Body of pancreas (tissue), 4 donors: ENCODE results near the gene RUNX2. TPM values are rescaled to one million over a fixed set of nuclear protein-coding genes. Genes with fewer than 3 reads are reported as not detected.

ENCODE experiments used
- ATAC-seq: fragments of 150-250 bp; one replicate; pipeline ENCODE4 v1.9.1; 2016
- DNase-seq, 4 donors: peaks; one replicate each; pipeline ENCODE4 v3.0.0-alpha.2; 2019
- H3K27ac ChIP-seq, 4 donors: fragments of 200-600 bp; sonication (generic); 1 replicate in 3 of 4; 2 replicates in 1 of 4; pipeline versions ENCODE4 v1.5.1 to v1.6.1; 2016 to 2019; ENCODE audit warnings: mild to moderate bottlenecking in 1 of 4, mixed read lengths in 1 of 4, moderate library complexity in 1 of 4
- H3K27me3 ChIP-seq, 2 donors: fragments of 200-600 bp; sonication (generic); one replicate each; pipeline ENCODE4 v1.6.0; 2016; ENCODE audit warnings: mild to moderate bottlenecking in 1 of 2
- H3K36me3 ChIP-seq, 2 donors: fragments of 200-600 bp; sonication (generic); replicated peaks in 1 of 2; 2 replicates each; pipeline ENCODE4 v1.5.1; 2016; ENCODE audit warnings: low read depth in 2 of 2; ENCODE audit not compliant: insufficient read depth in 1 of 2
- H3K4me1 ChIP-seq: fragments of 200-600 bp; sonication (generic); one replicate; pipeline ENCODE4 v1.6.0; 2016
- H3K4me3 ChIP-seq, 2 donors: fragments of 200-600 bp; sonication (generic); 1 replicate in 1 of 2; 2 replicates in 1 of 2; pipeline ENCODE4 v1.5.1; 2016 to 2019
- H3K9me3 ChIP-seq, 3 donors: fragments of 200-600 bp; sonication (generic); 1 replicate in 2 of 3; 2 replicates in 1 of 3; pipeline ENCODE4 v1.5.1; 2016
- CTCF ChIP-seq, 7 experiments: fragments of 450-650 bp in 4 of 7; fragments of 200-600 bp in 3 of 7; sonication (generic) in 3 of 7; IDR thresholded peaks; one replicate each; pipeline ENCODE4 v1.5.1; 2016 to 2019; ENCODE audit warnings: antibody characterized with exemption in 7 of 7
- POLR2A ChIP-seq, 3 donors: fragments of 450-650 bp; IDR thresholded peaks; one replicate each; pipeline ENCODE4 v1.6.1; 2016; ENCODE audit warnings: antibody characterized with exemption in 3 of 3, mild to moderate bottlenecking in 2 of 3
- WGBS, 2 donors: methylation state at CpG; one replicate each; pipeline ENCODE4 v1.1.5; 2017; 5-methylcytosine and 5-hydroxymethylcytosine counted together
- intact Hi-C: fragments of 100-400 bp; cut with DNase I; formaldehyde crosslinking; loops from one replicate; pipeline ENCODE4 v1.15.1; 2023
- total RNA-seq, 2 donors: library from RNA; depleted of rRNA; stranded (reverse); fragments of >200 nt; gene quantifications; one replicate each; pipeline ENCODE4 v1.1.0, GENCODE V29; 2016

RUNX2 gene
- total RNA-seq, 2 donors from 2014 or later = 0.33 to 1.0 TPM

GRCh38 chr6:45562171-45562570 lies 234.0 kb downstream of the RUNX2 start:
- H3K4me1 ChIP-seq = no peaks in the 10 kb centered on the region
- no peak for ATAC-seq
- H3K27me3 ChIP-seq = no peaks in the 10 kb centered on the region
- no peaks in the 10 kb centered on the region for H3K36me3 ChIP-seq
- H3K9me3 ChIP-seq = no peaks in the 10 kb centered on the region
- TF ChIP-seq CTCF (IDR thresholded peaks at IDR 0.05) = no peak
- no peak for TF ChIP-seq POLR2A (IDR thresholded peaks at IDR 0.05)
- H3K27ac ChIP-seq = no peak overlapping the region
- no peak overlapping the region for H3K4me3 ChIP-seq
- intact Hi-C loops = no loop called here
- DNase-seq = no peak
- WGBS, 2 donors = 76 to 79% methylated on average over 4 of the region's 4 CpGs

- H3K4me1 ChIP-seq = no peaks in the 10 kb centered on the region
- TF ChIP-seq CTCF (IDR thresholded peaks at IDR 0.05) (no peak), POLR2A (IDR thresholded peaks at IDR 0.05) (no peak)
- ATAC-seq (no peak), DNase-seq (no peak)
- intact Hi-C loops = no loop called here
- H3K36me3 ChIP-seq = no peaks in the 10 kb centered on the region
- WGBS, 2 donors = 35 to 42% methylated on average over 7 of the region's 7 CpGs
- H3K4me3 ChIP-seq = no peak overlapping the region
- no peaks in the 10 kb centered on the region for H3K27me3 ChIP-seq
- H3K9me3 ChIP-seq = no peaks in the 10 kb centered on the region
- no peak overlapping the region for H3K27ac ChIP-seq
Measured at GRCh38 chr6:45563041-45563440, 234.9 kb downstream of the RUNX2 start.

GRCh38 chr6:45563844-45564243 lies 235.7 kb downstream of the RUNX2 start:
- intact Hi-C loops = no loop called here
- Histone ChIP-seq H3K9me3 (no peaks in the 10 kb centered on the region), H3K36me3 (no peaks in the 10 kb centered on the region), H3K4me1 (no peaks in the 10 kb centered on the region), H3K27ac (no peak overlapping the region), H3K27me3 (no peaks in the 10 kb centered on the region), H3K4me3 (no peak overlapping the region)
- TF ChIP-seq CTCF (IDR thresholded peaks at IDR 0.05) (no peak), POLR2A (IDR thresholded peaks at IDR 0.05) (no peak)
- DNase-seq (no peak), ATAC-seq (no peak)
- WGBS, 2 donors = 86 to 91% methylated on average over 2 of the region's 2 CpGs

GRCh38 chr6:45566882-45567281 lies 238.8 kb downstream of the RUNX2 start:
- no peak for DNase-seq
- 28 to 44% methylated on average over 4 of the region's 4 CpGs for WGBS, 2 donors
- no peaks in the 10 kb centered on the region for H3K4me1 ChIP-seq
- H3K9me3 ChIP-seq = no peaks in the 10 kb centered on the region
- no peak overlapping the region for H3K27ac ChIP-seq
- H3K4me3 ChIP-seq = no peak overlapping the region
- no peaks in the 10 kb centered on the region for H3K27me3 ChIP-seq
- no peak for ATAC-seq
- no peaks in the 10 kb centered on the region for H3K36me3 ChIP-seq
- no peak for TF ChIP-seq CTCF (IDR thresholded peaks at IDR 0.05)
- TF ChIP-seq POLR2A (IDR thresholded peaks at IDR 0.05) = no peak
- intact Hi-C loops = no loop called here

- no peak overlapping the region for H3K27ac ChIP-seq
- H3K4me1 ChIP-seq = no peaks in the 10 kb centered on the region
- H3K36me3 ChIP-seq = no peaks in the 10 kb centered on the region
- DNase-seq (no peak), ATAC-seq (no peak)
- H3K9me3 ChIP-seq = no peaks in the 10 kb centered on the region
- no peak for TF ChIP-seq CTCF (IDR thresholded peaks at IDR 0.05)
- no peak for TF ChIP-seq POLR2A (IDR thresholded peaks at IDR 0.05)
- H3K27me3 ChIP-seq = no peaks in the 10 kb centered on the region
- no peak overlapping the region for H3K4me3 ChIP-seq
- intact Hi-C loops = no loop called here
- WGBS, 2 donors = 88 to 95% methylated on average over 2 of the region's 2 CpGs
Measured at GRCh38 chr6:45567879-45568278, 239.7 kb downstream of the RUNX2 start.
